CD4-positive, CD25-positive, alpha-beta regulatory T cell (primary cell): ENCODE results near the gene TCIRG1. TPM values are rescaled to one million over a fixed set of nuclear protein-coding genes. Genes with fewer than 3 reads are reported as not detected.
"Not testable (repeated sequence)": the region's sequence is repeated elsewhere in the genome, so short reads cannot be mapped to it uniquely, and the experiment has no call there.

Experiments used
- ATAC-seq, 2 donors: fragments of 150-1000 bp; cut with Tn5 transposase; one replicate each; pipeline ENCODE4 v1.10.0; 2021; ENCODE audit warnings: low read depth in 2 of 2, moderate number of reproducible peaks in 2 of 2, moderate library complexity in 1 of 2
- DNase-seq, 3 donors: peaks; one replicate each; pipeline versions ENCODE4 v3.0.0 to v3.0.0-alpha.2; 2012 to 2022; ENCODE audit warnings: mixed read lengths in 1 of 3
- H3K27ac ChIP-seq: one replicate; pipeline ENCODE4 v1.7.0; 2013; ENCODE audit warnings: mild to moderate bottlenecking, low read length; ENCODE audit not compliant: insufficient read depth, poor library complexity, severe bottlenecking
- H3K27me3 ChIP-seq: one replicate; pipeline ENCODE4 v1.7.0; 2013; ENCODE audit warnings: low read length; ENCODE audit not compliant: control insufficient read depth, insufficient read depth
- H3K36me3 ChIP-seq: one replicate; pipeline ENCODE4 v1.7.0; 2013; ENCODE audit warnings: mild to moderate bottlenecking, low read length, moderate library complexity; ENCODE audit not compliant: control insufficient read depth, insufficient read depth
- H3K4me1 ChIP-seq: 2 replicates; pipeline ENCODE4 v1.7.0; 2013; ENCODE audit warnings: mild to moderate bottlenecking, low read length; ENCODE audit not compliant: insufficient read depth, control insufficient read depth, poor library complexity, severe bottlenecking
- H3K4me3 ChIP-seq: one replicate; pipeline ENCODE4 v1.7.0; 2013; ENCODE audit warnings: low read depth, mild to moderate bottlenecking, low read length, moderate library complexity
- H3K9me3 ChIP-seq, 2 experiments: 1 replicate in 1 of 2; 2 replicates in 1 of 2; pipeline ENCODE4 v1.7.0; 2013; ENCODE audit warnings: low read length in 2 of 2, mild to moderate bottlenecking in 1 of 2, moderate library complexity in 1 of 2; ENCODE audit not compliant: control insufficient read depth in 2 of 2
- H3K27ac Mint-ChIP-seq, 3 donors: one replicate each; pipeline ENCODE4 v1.8.0; 2020 to 2022; ENCODE audit warnings: mild to moderate bottlenecking in 3 of 3, mixed read lengths in 3 of 3, moderate library complexity in 2 of 3
- H3K27me3 Mint-ChIP-seq: one replicate; pipeline ENCODE4 v1.8.0; 2022; ENCODE audit warnings: mild to moderate bottlenecking, mixed read lengths
- H3K36me3 Mint-ChIP-seq: one replicate; pipeline ENCODE4 v1.8.0; 2020; ENCODE audit warnings: mixed read lengths
- H3K4me1 Mint-ChIP-seq, 4 donors: one replicate each; pipeline ENCODE4 v1.8.0; 2020 to 2022; ENCODE audit warnings: mixed read lengths in 4 of 4, mild to moderate bottlenecking in 1 of 4
- H3K4me3 Mint-ChIP-seq, 4 donors: one replicate each; pipeline ENCODE4 v1.8.0; 2020 to 2022; ENCODE audit warnings: mild to moderate bottlenecking in 4 of 4, mixed read lengths in 4 of 4, moderate library complexity in 3 of 4
- H3K9me3 Mint-ChIP-seq, 7 donors: one replicate each; pipeline ENCODE4 v1.8.0; 2020 to 2022; ENCODE audit warnings: mixed read lengths in 7 of 7, mild to moderate bottlenecking in 3 of 7, moderate library complexity in 2 of 7
- polyA plus RNA-seq, 4 donors: library from polyadenylated mRNA; unstranded; fragments of 300-500 nt; fragmentation: Illumina TruSeq; gene quantifications; one replicate each; pipeline ENCODE4 v1.2.3, GENCODE V29; 2021
- total RNA-seq: library from RNA; stranded (reverse); gene quantifications from one replicate; pipeline ENCODE4 v1.2.3, GENCODE V29; 2022

The TCIRG1 gene
- total and polyA plus RNA-seq, 5 donors from 2014 or later: 33.3 to 290 (median 53.9) TPM

DNA sequence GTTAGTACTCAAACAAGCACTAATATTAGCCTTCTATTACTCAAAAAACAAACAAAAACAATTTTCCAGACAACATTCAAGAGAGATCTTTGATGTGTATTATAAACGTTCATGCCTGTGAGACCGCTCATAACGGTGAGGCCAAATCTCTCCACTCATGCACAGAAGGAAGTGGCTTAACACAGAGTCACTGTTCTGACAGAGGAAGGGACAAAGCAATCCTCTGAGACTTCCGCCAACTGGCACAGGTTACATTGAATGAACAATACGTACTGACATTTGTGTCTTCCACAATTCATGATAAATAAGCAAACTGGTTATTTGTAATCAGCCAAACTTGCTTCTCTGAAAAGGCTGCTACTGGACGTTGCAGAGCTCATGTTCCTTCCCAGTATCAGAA, 51.9 kb downstream of the TCIRG1 start:
- no peak for ATAC-seq
- no peaks in the 10 kb centered on the region for H3K9me3 Mint-ChIP-seq
- Histone ChIP-seq H3K27me3 (no peaks in the 10 kb centered on the region), H3K9me3 (no peaks in the 10 kb centered on the region), H3K36me3 (no peaks in the 10 kb centered on the region), H3K27ac (no peak overlapping the region), H3K4me1 (no peaks in the 10 kb centered on the region), H3K4me3 (no peak overlapping the region)
- H3K4me3 Mint-ChIP-seq: no peak overlapping the region
- H3K4me1 Mint-ChIP-seq: no peaks in the 10 kb centered on the region
- H3K27me3 Mint-ChIP-seq: no peaks in the 10 kb centered on the region
- DNase-seq: peak in 1 of 3 donors; percentile 27
- no peak overlapping the region for H3K27ac Mint-ChIP-seq
- H3K36me3 Mint-ChIP-seq: no peaks in the 10 kb centered on the region

DNA sequence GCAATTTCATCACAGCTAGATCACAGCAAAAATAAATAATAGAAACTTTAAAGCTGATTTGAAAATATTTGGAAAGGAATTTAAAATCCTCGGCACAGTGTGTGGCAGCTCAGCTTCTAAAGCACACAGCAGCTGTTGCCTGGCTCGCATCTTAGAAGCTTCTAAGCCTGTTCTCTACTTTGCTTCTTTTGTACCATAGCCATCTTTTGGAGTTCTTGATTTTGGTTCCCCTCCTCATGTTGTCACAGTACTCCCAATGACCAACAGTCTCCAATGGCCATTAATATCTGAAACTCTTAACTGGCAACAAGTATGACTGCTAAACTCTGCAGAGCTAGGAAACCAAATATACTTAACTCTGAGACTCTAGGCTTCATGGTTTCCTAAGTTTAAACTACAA, 53.6 kb downstream of the TCIRG1 start:
- H3K4me3 ChIP-seq: no peak overlapping the region
- H3K27me3 ChIP-seq: no peaks in the 10 kb centered on the region
- no peaks in the 10 kb centered on the region for H3K9me3 ChIP-seq
- H3K4me1 Mint-ChIP-seq: no peaks in the 10 kb centered on the region
- H3K27me3 Mint-ChIP-seq: no peaks in the 10 kb centered on the region
- H3K36me3 Mint-ChIP-seq: no peaks in the 10 kb centered on the region
- H3K9me3 Mint-ChIP-seq: no peaks in the 10 kb centered on the region
- no peak overlapping the region for H3K4me3 Mint-ChIP-seq
- DNase-seq: no peak
- H3K36me3 ChIP-seq: no peaks in the 10 kb centered on the region
- no peaks in the 10 kb centered on the region for H3K4me1 ChIP-seq
- ATAC-seq: no peak
- no peak overlapping the region for H3K27ac Mint-ChIP-seq
- no peak overlapping the region for H3K27ac ChIP-seq

DNA sequence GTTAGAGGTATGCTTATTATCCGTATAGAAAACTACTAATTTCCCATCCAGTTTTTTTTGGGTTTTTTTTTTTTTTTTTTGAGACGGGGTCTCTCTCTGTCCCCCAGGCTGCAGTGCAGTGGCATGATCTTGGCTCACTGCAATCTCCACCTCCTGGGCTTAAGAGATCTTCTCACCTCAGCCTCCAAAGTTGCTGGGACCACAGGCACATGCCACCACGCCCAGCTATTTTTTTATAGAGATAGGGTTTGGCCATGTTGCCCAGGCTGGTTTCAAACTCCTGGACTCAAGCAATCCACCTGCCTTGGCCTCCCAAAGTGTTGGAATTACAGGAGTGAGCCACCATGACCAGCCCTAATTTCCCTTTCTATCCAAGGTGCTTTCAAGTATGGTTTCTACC, 54.1 kb downstream of the TCIRG1 start:
- H3K4me3 Mint-ChIP-seq, H3K4me1 Mint-ChIP-seq, H3K27ac ChIP-seq, H3K27me3 ChIP-seq, H3K36me3 ChIP-seq, H3K4me3 ChIP-seq, DNase-seq, H3K9me3 Mint-ChIP-seq, ATAC-seq, H3K36me3 Mint-ChIP-seq, H3K27me3 Mint-ChIP-seq, H3K9me3 ChIP-seq, H3K4me1 ChIP-seq, H3K27ac Mint-ChIP-seq: not testable (repeated sequence)

DNA sequence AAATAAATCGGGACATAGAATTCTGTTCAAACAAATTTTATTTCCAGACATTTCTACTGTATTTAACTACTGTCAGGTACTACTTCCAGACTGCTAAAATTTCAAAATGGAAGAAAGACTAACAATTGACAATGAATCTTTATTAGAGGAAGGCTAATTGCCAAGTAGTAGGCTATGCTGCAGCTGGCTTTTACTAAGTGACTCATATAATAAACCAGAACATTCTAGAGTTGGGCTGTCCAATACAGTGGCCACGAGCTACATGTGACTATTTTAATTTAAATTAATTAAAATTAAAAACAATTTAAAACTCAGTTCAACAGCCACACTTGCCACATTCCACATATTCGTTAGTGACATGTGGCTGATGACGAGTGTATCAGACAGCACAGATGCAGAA, 54.7 kb downstream of the TCIRG1 start:
- Mint-ChIP-seq H3K4me3 (no peak overlapping the region), H3K4me1 (peaks cover 0 to 2% (median 0%) of the 10 kb centered on the region in 4 donors), H3K36me3 (no peaks in the 10 kb centered on the region), H3K9me3 (no peaks in the 10 kb centered on the region), H3K27ac (no peak overlapping the region), H3K27me3 (no peaks in the 10 kb centered on the region)
- Histone ChIP-seq H3K27ac (no peak overlapping the region), H3K9me3 (no peaks in the 10 kb centered on the region), H3K36me3 (no peaks in the 10 kb centered on the region), H3K4me3 (no peak overlapping the region), H3K4me1 (no peaks in the 10 kb centered on the region), H3K27me3 (no peaks in the 10 kb centered on the region)
- DNase-seq (no peak), ATAC-seq (no peak)

DNA sequence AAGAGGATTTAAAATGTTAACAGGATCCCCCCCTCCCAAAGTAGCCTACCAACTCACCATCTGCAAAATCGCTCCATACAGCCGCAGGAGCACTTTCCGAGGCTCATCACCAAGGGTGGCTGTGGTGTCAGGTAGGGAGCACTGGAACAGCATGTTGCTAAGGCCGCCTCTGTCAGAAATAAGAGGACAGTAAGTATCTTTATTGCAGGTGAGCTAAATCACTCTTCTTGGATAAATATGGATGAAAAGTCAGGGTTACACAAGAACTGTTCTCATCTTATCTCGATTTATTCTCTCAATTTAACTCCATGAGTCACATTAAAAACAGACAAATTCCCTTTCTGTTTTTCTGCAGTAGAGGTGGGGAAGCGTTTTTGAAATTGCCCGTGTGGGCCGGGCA, 58.1 kb downstream of the TCIRG1 start:
- no peaks in the 10 kb centered on the region for H3K36me3 ChIP-seq
- no peak overlapping the region for H3K4me3 Mint-ChIP-seq
- H3K27me3 Mint-ChIP-seq: no peaks in the 10 kb centered on the region
- H3K27ac Mint-ChIP-seq: no peak overlapping the region
- no peaks in the 10 kb centered on the region for H3K9me3 ChIP-seq
- H3K27ac ChIP-seq: no peak overlapping the region
- H3K36me3 Mint-ChIP-seq: no peaks in the 10 kb centered on the region
- H3K27me3 ChIP-seq: no peaks in the 10 kb centered on the region
- no peak for DNase-seq
- no peaks in the 10 kb centered on the region for H3K9me3 Mint-ChIP-seq
- H3K4me3 ChIP-seq: no peak overlapping the region
- peaks cover 8 to 17% (median 13%) of the 10 kb centered on the region in 4 donors for H3K4me1 Mint-ChIP-seq
- no peaks in the 10 kb centered on the region for H3K4me1 ChIP-seq
- ATAC-seq: no peak

DNA sequence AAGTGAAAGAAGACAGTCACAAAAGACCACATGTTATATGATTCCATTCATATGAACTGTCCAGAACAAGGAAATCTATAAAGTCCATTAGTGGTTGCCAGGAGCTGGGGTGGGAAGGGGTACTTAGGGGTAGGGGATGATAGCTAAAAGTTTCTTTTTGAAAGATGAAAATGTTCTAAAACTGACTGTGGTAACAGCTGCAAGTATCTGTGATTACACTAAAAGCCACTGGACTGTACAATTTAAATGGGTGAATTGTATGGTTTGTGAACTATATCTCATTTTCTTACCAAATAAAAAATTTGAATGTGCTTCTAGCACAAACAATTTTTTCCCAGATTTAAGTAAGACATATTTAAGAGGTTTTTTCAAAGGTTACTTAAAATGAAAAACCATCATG, 60.2 kb downstream of the TCIRG1 start:
- Mint-ChIP-seq H3K9me3 (no peaks in the 10 kb centered on the region), H3K4me3 (peak overlapping the region in 1 of 4 donors; percentile 46), H3K27me3 (no peaks in the 10 kb centered on the region), H3K27ac (peak overlapping the region; percentile 49 to 79 (median 52)), H3K4me1 (peaks cover 10 to 17% (median 15%) of the 10 kb centered on the region in 4 donors), H3K36me3 (peaks cover 3% of the 10 kb centered on the region)
- ATAC-seq (no peak), DNase-seq (no peak)
- Histone ChIP-seq H3K4me3 (no peak overlapping the region), H3K9me3 (no peaks in the 10 kb centered on the region), H3K4me1 (no peaks in the 10 kb centered on the region), H3K27me3 (no peaks in the 10 kb centered on the region), H3K27ac (no peak overlapping the region), H3K36me3 (no peaks in the 10 kb centered on the region)

DNA sequence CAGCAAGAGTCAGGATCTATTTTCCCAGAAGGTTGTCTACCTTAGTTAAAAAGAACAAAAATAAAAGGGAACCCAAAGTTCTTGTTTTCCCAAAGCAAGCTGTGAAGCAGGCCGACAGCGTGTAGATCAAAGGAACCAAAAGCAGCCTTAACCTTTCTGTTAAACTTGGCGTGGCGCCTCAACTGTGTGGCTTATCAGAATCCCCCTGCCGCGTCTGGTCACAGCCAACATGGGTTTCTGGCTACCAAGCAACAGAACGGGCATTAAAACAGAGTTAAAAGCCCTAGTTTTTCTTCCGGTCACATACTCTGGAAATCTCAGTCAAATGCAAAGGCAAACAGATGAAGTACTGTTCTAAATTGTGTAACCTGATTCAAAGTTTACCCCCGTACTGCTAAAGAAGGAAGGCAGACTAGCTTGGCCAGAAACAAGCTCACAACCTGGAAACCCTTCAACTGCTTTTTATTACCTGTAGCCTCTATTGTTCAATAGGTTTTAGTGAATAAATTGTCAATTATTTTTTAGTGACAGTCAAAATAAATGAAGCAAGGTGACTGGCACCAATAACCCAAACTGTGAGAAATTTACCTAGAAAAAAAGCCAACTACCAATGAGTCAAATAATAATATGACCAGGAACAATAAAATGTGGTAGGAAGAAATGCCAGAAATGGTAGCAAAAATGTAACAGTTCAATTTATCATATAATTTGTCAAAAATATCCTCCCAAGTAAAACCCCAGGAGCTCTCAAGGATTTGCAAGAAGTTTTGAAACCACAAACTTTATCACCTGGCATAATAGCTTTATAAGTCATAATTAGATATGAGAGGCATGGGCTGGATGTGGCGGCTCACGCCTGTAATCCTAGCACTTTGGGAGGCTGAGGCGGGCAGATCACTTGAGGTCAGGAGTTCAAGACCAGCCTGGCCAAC, 60.9 kb downstream of the TCIRG1 start:
- Histone ChIP-seq H3K9me3 (no peaks in the 10 kb centered on the region), H3K4me1 (no peaks in the 10 kb centered on the region), H3K27me3 (no peaks in the 10 kb centered on the region), H3K36me3 (no peaks in the 10 kb centered on the region), H3K4me3 (peak overlapping the region; percentile 23), H3K27ac (no peak overlapping the region)
- Mint-ChIP-seq H3K4me1 (peaks cover 10 to 17% (median 15%) of the 10 kb centered on the region in 4 donors), H3K27me3 (no peaks in the 10 kb centered on the region), H3K36me3 (peaks cover 3% of the 10 kb centered on the region), H3K9me3 (no peaks in the 10 kb centered on the region), H3K4me3 (peak overlapping the region in 2 of 4 donors; percentile 34 to 46), H3K27ac (peak overlapping the region; percentile 49 to 79 (median 63))
- DNase-seq (peak in 2 of 3 donors; percentile 14 to 31), ATAC-seq (peak; percentile 44 to 45)
